Tibial nerve (tissue), 4 donors: Measurements from ENCODE around the gene BTLA. TPM values are rescaled to one million over a fixed set of nuclear protein-coding genes. Genes with fewer than 3 reads are reported as not detected.
"Not testable (repeated sequence)": the region's sequence is repeated elsewhere in the genome, so short reads cannot be mapped to it uniquely, and the experiment has no call there.

Experiments
- DNase-seq, 2 donors: peaks; one replicate each; pipeline ENCODE4 v3.0.0-alpha.2; 2019; ENCODE audit warnings: low spot score in 2 of 2
- H3K27ac ChIP-seq, 4 donors: fragments of 200-600 bp; sonication (generic) in 3 of 4; one replicate each; pipeline ENCODE4 v1.5.1; 2017 to 2019; ENCODE audit warnings: mild to moderate bottlenecking in 1 of 4
- H3K27me3 ChIP-seq, 2 donors: fragments of 200-600 bp; sonication (generic) in 1 of 2; one replicate each; pipeline versions ENCODE4 v1.5.1 to v1.6.0; 2017 to 2019
- H3K36me3 ChIP-seq, 3 donors: fragments of 200-600 bp; sonication (generic); one replicate each; pipeline ENCODE4 v1.5.1; 2018 to 2019
- H3K4me1 ChIP-seq, 4 donors: fragments of 200-600 bp; sonication (generic) in 3 of 4; one replicate each; pipeline ENCODE4 v1.5.1; 2017 to 2019
- H3K4me3 ChIP-seq, 4 donors: fragments of 200-600 bp; sonication (generic) in 3 of 4; one replicate each; pipeline ENCODE4 v1.5.1; 2017 to 2019; ENCODE audit warnings: mild to moderate bottlenecking in 1 of 4, moderate library complexity in 1 of 4
- H3K9me3 ChIP-seq, 4 donors: fragments of 200-600 bp; sonication (generic) in 3 of 4; one replicate each; pipeline ENCODE4 v1.5.1; 2017 to 2019
- CTCF ChIP-seq, 5 experiments: fragments of 200-600 bp in 3 of 5; fragments of 450-650 bp in 2 of 5; sonication (generic) in 3 of 5; IDR thresholded peaks; one replicate each; pipeline ENCODE4 v1.5.1; 2016 to 2019; ENCODE audit warnings: antibody characterized with exemption in 5 of 5, mild to moderate bottlenecking in 3 of 5, moderate library complexity in 2 of 5
- EP300 ChIP-seq, 2 donors: sonication (generic); formaldehyde crosslinking; IDR thresholded peaks; one replicate each; pipeline ENCODE4 v1.6.1; 2017; ENCODE audit warnings: antibody characterized with exemption in 2 of 2, mild to moderate bottlenecking in 1 of 2
- POLR2A ChIP-seq, 2 donors: fragments of 450-650 bp; IDR thresholded peaks; one replicate each; pipeline ENCODE4 v1.6.1; 2017; ENCODE audit warnings: antibody characterized with exemption in 2 of 2, mild to moderate bottlenecking in 2 of 2, moderate library complexity in 2 of 2
- WGBS, 2 donors: methylation state at CpG; one replicate each; pipeline ENCODE4 v1.1.5; 2018; 5-methylcytosine and 5-hydroxymethylcytosine counted together
- total RNA-seq, 4 donors: library from RNA; depleted of rRNA; stranded (reverse); fragments of >200 nt; gene quantifications; one replicate each; pipeline ENCODE4 v1.1.0, GENCODE V29; 2016

Gene BTLA
- total RNA-seq, 4 donors from 2014 or later = 0.98 to 5.4 TPM; not detected in 2

GRCh38 chr3:112427123-112427522, 72.1 kb downstream of the BTLA start:
- Histone ChIP-seq H3K4me3 (no peak overlapping the region), H3K4me1 (no peaks in the 10 kb centered on the region), H3K27ac (no peak overlapping the region), H3K36me3 (no peaks in the 10 kb centered on the region), H3K27me3 (no peaks in the 10 kb centered on the region), H3K9me3 (no peaks in the 10 kb centered on the region)
- no peak for TF ChIP-seq POLR2A (IDR thresholded peaks at IDR 0.05)
- no peak for TF ChIP-seq CTCF (IDR thresholded peaks at IDR 0.05)
- TF ChIP-seq EP300 (IDR thresholded peaks at IDR 0.05) = no peak
- 78 to 89% methylated on average over 5 of the region's 5 CpGs for WGBS, 2 donors
- DNase-seq = no peak

DNA sequence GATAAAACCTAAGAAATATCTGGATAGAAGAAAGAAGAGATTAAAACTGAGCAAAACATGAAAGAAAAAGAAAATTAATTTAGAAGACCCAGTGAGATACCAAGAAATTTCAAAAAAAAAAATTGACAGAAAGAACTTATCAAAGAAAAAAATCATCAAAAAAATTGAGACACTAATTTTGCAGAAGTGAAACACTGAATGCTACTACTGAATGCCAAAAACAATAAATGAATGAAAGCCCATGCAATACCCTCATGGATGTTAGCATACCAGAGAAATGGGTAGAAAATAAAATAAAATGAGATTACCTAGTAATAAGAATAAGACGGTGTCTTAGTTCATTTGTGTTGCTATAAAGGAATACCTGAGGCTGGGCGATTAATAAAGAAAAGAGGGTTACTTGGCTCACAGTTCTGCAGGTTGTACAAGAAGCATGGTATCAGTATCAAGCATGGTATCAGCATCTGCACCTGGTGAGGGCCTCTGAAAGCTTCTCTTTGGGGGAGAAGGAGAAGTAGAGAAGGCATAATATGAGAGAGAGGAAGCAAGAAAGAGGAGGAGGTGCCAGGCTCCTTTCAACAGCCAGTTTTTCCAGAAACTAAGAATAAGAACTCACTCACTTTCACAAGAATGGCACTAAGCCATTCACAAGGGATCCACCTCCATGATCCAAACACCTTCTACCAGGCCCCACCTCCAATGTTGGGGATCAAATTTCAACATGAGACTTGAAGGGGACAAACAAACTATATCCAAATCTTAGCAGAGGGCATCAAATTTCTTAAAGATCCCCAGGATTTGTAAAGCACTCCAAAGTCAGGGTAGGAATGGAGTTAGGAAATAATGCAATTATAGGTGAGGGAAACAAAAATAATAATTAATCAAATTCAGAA, 73.2 kb downstream of the BTLA start:
- Histone ChIP-seq H3K4me3 (no peak overlapping the region), H3K36me3 (no peaks in the 10 kb centered on the region), H3K27me3 (no peaks in the 10 kb centered on the region), H3K9me3 (no peaks in the 10 kb centered on the region), H3K4me1 (no peaks in the 10 kb centered on the region), H3K27ac (no peak overlapping the region)
- DNase-seq = no peak
- TF ChIP-seq POLR2A (IDR thresholded peaks at IDR 0.05) (no peak), EP300 (IDR thresholded peaks at IDR 0.05) (no peak), CTCF (IDR thresholded peaks at IDR 0.05) (no peak)
- 93 to 97% methylated on average over 2 of the region's 2 CpGs for WGBS, 2 donors

GRCh38 chr3:112425382-112425781, 73.9 kb downstream of the BTLA start:
- Histone ChIP-seq H3K4me3 (no peak overlapping the region), H3K27ac (no peak overlapping the region), H3K36me3 (no peaks in the 10 kb centered on the region), H3K27me3 (no peaks in the 10 kb centered on the region), H3K9me3 (no peaks in the 10 kb centered on the region), H3K4me1 (no peaks in the 10 kb centered on the region)
- WGBS, 2 donors = 95 to 96% methylated on average over 2 of the region's 2 CpGs
- TF ChIP-seq EP300 (IDR thresholded peaks at IDR 0.05) = no peak
- no peak for TF ChIP-seq POLR2A (IDR thresholded peaks at IDR 0.05)
- no peak for TF ChIP-seq CTCF (IDR thresholded peaks at IDR 0.05)
- no peak for DNase-seq

GRCh38 chr3:112424394-112424793, 74.9 kb downstream of the BTLA start:
- 80 to 92% methylated on average over 1 of the region's 1 CpG for WGBS, 2 donors

GRCh38 chr3:112422921-112423320, 76.4 kb downstream of the BTLA start:
- H3K4me3 ChIP-seq, H3K27ac ChIP-seq, H3K36me3 ChIP-seq, H3K9me3 ChIP-seq, H3K4me1 ChIP-seq, H3K27me3 ChIP-seq, DNase-seq: not testable (repeated sequence)
- WGBS, 2 donors = 85 to 91% methylated on average over 6 to 7 of the region's 7 CpGs

More at GRCh38 chr3:112424394-112424793, 74.9 kb downstream of the BTLA start:
- Histone ChIP-seq H3K27me3 (no peaks in the 10 kb centered on the region), H3K36me3 (no peaks in the 10 kb centered on the region), H3K9me3 (no peaks in the 10 kb centered on the region), H3K4me3 (no peak overlapping the region), H3K27ac (no peak overlapping the region), H3K4me1 (no peaks in the 10 kb centered on the region)
- no peak for DNase-seq
- TF ChIP-seq CTCF (IDR thresholded peaks at IDR 0.05) (no peak), POLR2A (IDR thresholded peaks at IDR 0.05) (no peak), EP300 (IDR thresholded peaks at IDR 0.05) (no peak)

DNA sequence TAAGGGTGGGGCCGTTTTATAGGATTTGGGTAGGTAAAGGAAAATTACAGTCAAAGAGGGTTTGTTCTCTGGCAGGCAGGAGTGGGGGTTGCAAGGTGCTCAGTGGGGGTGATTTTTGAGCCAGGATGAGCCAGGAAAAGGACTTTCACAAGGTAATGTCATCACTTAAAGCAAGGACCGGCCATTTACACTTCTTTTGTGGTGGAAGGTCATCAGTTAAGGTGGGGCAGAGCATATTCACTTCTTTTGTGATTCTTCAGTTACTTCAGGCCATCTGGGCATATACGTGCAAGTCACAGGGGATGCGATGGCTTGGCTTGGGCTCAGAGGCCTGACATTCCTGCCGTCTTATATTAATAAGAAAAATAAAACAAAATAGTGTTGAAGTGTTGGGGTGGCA, 80.7 kb downstream of the BTLA start:
- WGBS, 2 donors = 81 to 84% methylated on average over 5 of the region's 5 CpGs
- H3K4me1 ChIP-seq, H3K27me3 ChIP-seq, H3K9me3 ChIP-seq, H3K27ac ChIP-seq, DNase-seq, H3K36me3 ChIP-seq, H3K4me3 ChIP-seq: not testable (repeated sequence)
